Mesodermal cell (in vitro differentiated cells): Measurements from ENCODE around the gene USP32.

ENCODE experiments used
- H3K27ac ChIP-seq: 2 replicates; pipeline ENCODE4 v1.7.0; 2013; ENCODE audit warnings: mild to moderate bottlenecking, low read depth, low read length, moderate library complexity; ENCODE audit not compliant: severe bottlenecking
- H3K36me3 ChIP-seq: 2 replicates; pipeline ENCODE4 v1.7.1; 2013; ENCODE audit warnings: mild to moderate bottlenecking, low read length, moderate library complexity; ENCODE audit not compliant: control insufficient read depth, insufficient read depth
- H3K4me1 ChIP-seq: one replicate; pipeline ENCODE4 v1.7.1; 2013; ENCODE audit warnings: mild to moderate bottlenecking, low read length; ENCODE audit not compliant: insufficient read depth, control insufficient read depth, poor library complexity, severe bottlenecking
- H3K4me3 ChIP-seq: 2 replicates; pipeline ENCODE4 v1.7.0; 2013; ENCODE audit warnings: low read length, control low read depth, mild to moderate bottlenecking; ENCODE audit not compliant: insufficient read depth, poor library complexity, severe bottlenecking; ENCODE audit errors: extremely low read depth
- H3K9me3 ChIP-seq: 2 replicates; pipeline ENCODE4 v1.7.1; 2013; ENCODE audit warnings: mild to moderate bottlenecking, low read length, moderate library complexity; ENCODE audit not compliant: control insufficient read depth
- WGBS, 2 experiments: methylation state at CpG; one replicate each; pipeline ENCODE4 v1.1.5; 2013; ENCODE audit warnings: missing lambda C conversion rate in 2 of 2; ENCODE audit not compliant: insufficient coverage in 2 of 2; 5-methylcytosine and 5-hydroxymethylcytosine counted together

The USP32 gene

DNA sequence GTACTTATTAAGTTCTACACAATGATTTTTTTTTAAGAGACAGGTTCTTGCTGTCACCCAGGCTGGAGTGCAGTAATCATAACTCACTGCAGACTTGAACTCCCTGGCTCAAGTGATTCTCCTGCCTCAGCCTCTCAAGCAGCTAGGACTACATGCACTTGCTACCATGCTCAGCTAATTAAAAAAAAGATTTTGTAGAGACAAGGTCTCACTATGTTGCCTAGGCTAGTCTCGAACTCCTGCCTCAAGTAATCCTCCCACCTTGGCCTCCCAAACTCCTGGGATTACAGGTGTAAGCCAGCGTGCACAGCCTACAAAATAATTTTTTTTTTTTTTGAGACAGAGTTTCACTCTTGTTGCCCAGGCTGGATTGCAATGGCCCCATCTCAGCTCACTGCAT is 22.2 kb downstream of the USP32 start:
- Histone ChIP-seq H3K4me3 (no peak overlapping the region), H3K36me3 (peaks cover 6% of the 10 kb centered on the region), H3K27ac (no peak overlapping the region), H3K4me1 (peaks cover 5% of the 10 kb centered on the region), H3K9me3 (no peaks in the 10 kb centered on the region)
- 100% methylated on average over 1 to 2 of the region's 2 CpGs for WGBS, 2 experiments

- H3K36me3 ChIP-seq = peaks cover 4% of the 10 kb centered on the region
- H3K9me3 ChIP-seq = no peaks in the 10 kb centered on the region
- no peaks in the 10 kb centered on the region for H3K4me1 ChIP-seq
- no peak overlapping the region for H3K27ac ChIP-seq
- 80% methylated on average over 1 of the region's 3 CpGs; no CpG with 5 or more reads in 1 of the 2 experiments for WGBS, 2 experiments
- no peak overlapping the region for H3K4me3 ChIP-seq
Observed at GRCh38 chr17:60363700-60364405, 28.1 kb downstream of the USP32 start.

DNA sequence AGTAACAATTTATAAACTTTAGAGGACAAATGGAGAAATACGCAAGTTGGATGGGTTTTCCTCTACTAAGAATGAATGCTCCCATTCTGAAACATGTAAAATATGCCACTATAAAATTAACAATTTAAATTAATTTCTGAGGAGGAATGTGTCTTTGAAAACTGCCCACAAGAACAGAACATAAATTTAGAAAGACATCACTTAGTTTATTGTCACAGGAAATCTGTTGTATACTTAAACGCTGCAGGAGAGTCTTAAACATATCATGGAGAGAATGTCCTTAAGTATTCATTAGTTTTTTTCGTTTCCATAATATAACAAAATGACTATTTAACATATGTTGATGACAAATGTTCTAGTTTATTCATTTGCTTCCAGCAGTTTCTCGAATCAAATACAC is 29.6 kb downstream of the USP32 start:
- no CpG with 5 or more reads among the region's 4 CpGs for WGBS, 2 experiments
- Histone ChIP-seq H3K9me3 (no peaks in the 10 kb centered on the region), H3K4me3 (no peak overlapping the region), H3K4me1 (no peaks in the 10 kb centered on the region), H3K27ac (no peak overlapping the region), H3K36me3 (peaks cover 7% of the 10 kb centered on the region)

- no peaks in the 10 kb centered on the region for H3K9me3 ChIP-seq
- peaks cover 7% of the 10 kb centered on the region for H3K36me3 ChIP-seq
- 100% methylated on average over 2 of the region's 2 CpGs; no CpG with 5 or more reads in 1 of the 2 experiments for WGBS, 2 experiments
- no peaks in the 10 kb centered on the region for H3K4me1 ChIP-seq
- no peak overlapping the region for H3K27ac ChIP-seq
- H3K4me3 ChIP-seq = no peak overlapping the region
Observed at GRCh38 chr17:60361889-60362288, 30.0 kb downstream of the USP32 start.

DNA sequence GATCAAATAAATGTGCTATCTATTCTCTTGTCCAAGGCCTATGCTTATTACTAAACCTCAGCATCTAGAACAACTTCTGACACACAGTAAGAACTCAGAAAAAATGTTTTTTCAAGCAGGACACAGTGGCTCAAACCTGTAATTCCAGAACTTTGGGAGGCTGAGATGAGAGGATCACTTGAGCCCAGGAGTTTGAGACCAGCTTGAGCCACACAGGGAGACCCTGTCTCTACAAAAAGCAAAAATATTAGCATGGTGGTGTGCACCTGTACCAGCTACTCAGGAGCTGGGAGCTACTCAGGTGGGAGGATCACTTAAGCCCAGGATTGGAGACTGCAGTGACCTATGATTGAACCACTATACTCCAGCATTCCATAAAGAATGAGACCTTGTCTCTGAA is 32.5 kb downstream of the USP32 start:
- Histone ChIP-seq H3K4me3 (no peak overlapping the region), H3K27ac (no peak overlapping the region), H3K4me1 (no peaks in the 10 kb centered on the region), H3K9me3 (no peaks in the 10 kb centered on the region), H3K36me3 (peaks cover 5% of the 10 kb centered on the region)

DNA sequence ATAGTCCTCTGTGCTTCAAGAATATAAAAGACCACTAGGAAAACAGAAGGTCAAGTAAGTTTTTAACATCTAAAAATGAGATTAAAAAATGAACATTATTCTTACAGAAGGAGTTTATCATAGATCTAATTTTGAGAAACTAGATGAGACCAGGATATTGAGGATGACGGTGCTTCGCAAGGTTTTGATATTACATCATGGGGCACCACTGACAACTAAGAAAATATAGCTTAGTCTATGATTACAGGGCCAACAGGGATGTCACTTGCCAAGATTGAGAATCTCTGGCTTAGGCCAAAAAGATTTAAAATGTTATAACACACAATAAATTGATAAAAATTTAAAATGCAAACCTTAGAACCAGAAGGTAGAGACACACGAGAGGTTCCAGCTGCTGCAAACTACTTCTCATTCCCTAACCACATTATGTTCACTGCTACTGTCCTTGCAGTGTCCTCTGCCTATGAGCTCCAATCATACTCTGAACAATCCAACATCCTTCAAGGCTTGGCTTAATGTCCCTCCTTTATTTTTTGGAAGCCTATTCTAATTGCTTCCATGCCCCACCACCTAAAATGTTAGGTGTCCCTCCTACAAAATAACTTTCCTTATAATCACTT is 33.2 kb downstream of the USP32 start:
- H3K4me1 ChIP-seq = no peaks in the 10 kb centered on the region
- WGBS, 2 experiments = 90 to 100% methylated on average over 1 to 2 of the region's 3 CpGs
- no peak overlapping the region for H3K4me3 ChIP-seq
- no peak overlapping the region for H3K27ac ChIP-seq
- H3K9me3 ChIP-seq = no peaks in the 10 kb centered on the region
- peaks cover 3% of the 10 kb centered on the region for H3K36me3 ChIP-seq

GRCh38 chr17:60356940-60357339 is 35.0 kb downstream of the USP32 start:
- 100% methylated on average over 1 of the region's 1 CpG; no CpG with 5 or more reads in 1 of the 2 experiments for WGBS, 2 experiments
- H3K4me1 ChIP-seq = no peaks in the 10 kb centered on the region

DNA sequence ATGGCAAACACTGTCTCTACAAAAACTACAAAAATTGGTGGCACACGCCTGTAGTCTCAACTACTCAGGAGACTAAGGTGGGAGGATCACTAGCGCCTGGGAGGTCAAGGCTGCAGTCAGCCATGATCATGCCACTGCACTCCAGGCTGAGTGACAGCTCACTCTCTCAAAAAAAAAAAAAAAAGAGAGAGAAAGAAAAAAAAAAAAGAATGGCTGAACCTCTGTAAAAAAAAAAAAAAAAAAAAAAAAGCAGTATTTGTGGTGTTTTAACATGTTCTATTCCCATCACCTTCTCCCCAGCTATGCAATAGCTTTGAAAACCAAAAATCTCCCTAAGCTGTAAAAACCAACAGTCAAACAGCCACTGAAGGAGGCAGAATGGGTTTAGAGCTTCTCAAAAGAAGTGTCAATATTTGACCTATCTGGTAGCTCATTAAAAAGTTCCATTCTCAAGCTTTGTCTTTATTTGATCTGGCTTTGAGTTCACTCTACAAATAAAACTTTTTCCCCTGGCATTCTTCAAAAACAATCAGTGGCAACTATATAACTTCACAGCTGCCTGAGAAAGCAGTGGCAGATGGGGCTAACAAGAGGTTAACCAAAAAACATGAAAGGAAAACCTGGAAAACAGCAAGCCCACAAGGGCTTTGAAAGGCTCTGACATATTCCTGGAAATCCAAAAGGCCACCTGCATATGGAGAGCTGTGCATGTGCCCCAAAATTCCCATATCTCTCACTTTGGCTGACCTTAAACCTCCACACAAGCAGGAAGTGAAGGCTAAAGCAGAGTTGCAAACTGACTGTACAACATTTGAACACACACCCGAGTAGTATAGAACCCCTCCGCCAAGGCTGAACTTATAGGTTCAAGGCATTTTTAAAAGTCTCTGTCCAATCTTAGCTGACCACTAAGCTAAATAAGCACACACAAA is 36.0 kb downstream of the USP32 start:
- Histone ChIP-seq H3K27ac (no peak overlapping the region), H3K36me3 (peaks cover 3% of the 10 kb centered on the region), H3K4me1 (no peaks in the 10 kb centered on the region), H3K4me3 (no peak overlapping the region), H3K9me3 (no peaks in the 10 kb centered on the region)
- WGBS, 2 experiments = 88 to 100% methylated on average over 1 to 2 of the region's 4 CpGs

More at GRCh38 chr17:60356940-60357339, 35.0 kb downstream of the USP32 start:
- no peaks in the 10 kb centered on the region for H3K9me3 ChIP-seq
- H3K4me3 ChIP-seq = no peak overlapping the region
- H3K27ac ChIP-seq = no peak overlapping the region
- peaks cover 3% of the 10 kb centered on the region for H3K36me3 ChIP-seq

- peaks cover 3% of the 10 kb centered on the region for H3K36me3 ChIP-seq
- no peak overlapping the region for H3K4me3 ChIP-seq
- H3K4me1 ChIP-seq = no peaks in the 10 kb centered on the region
- H3K27ac ChIP-seq = no peak overlapping the region
- H3K9me3 ChIP-seq = no peaks in the 10 kb centered on the region
- WGBS, 2 experiments = 80% methylated on average over 1 of the region's 1 CpG; no CpG with 5 or more reads in 1 of the 2 experiments
Observed at GRCh38 chr17:60354223-60354622, 37.7 kb downstream of the USP32 start.

DNA sequence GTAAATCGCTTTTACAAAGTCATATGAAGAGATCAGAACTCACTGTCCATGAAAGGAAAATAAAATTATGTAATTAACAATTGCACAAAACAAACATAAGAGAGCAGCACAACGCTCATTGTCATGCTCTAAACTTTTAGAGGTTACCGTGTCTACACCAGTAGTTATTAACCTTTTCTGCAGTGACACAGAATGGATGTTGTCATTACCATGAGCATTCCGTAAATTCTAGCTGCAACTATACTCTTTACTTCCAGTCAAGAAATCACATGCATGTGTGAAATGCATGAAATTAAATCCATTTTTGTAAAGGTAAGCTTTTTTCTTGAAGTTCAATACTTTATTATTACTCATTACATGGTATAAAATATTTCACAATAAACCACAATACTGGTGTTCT is 38.2 kb downstream of the USP32 start:
- Histone ChIP-seq H3K9me3 (no peaks in the 10 kb centered on the region), H3K4me3 (no peak overlapping the region), H3K36me3 (peaks cover 2% of the 10 kb centered on the region), H3K27ac (no peak overlapping the region), H3K4me1 (no peaks in the 10 kb centered on the region)
- 90% methylated on average over 2 of the region's 4 CpGs; no CpG with 5 or more reads in 1 of the 2 experiments for WGBS, 2 experiments
